ENCODE results near the gene FZD8. TPM values are rescaled to one million over a fixed set of nuclear protein-coding genes. Genes with fewer than 3 reads are reported as not detected.
"Not testable (repeated sequence)": the region's sequence is repeated elsewhere in the genome, so short reads cannot be mapped to it uniquely, and the experiment has no call there.

FZD8 gene, protein sequence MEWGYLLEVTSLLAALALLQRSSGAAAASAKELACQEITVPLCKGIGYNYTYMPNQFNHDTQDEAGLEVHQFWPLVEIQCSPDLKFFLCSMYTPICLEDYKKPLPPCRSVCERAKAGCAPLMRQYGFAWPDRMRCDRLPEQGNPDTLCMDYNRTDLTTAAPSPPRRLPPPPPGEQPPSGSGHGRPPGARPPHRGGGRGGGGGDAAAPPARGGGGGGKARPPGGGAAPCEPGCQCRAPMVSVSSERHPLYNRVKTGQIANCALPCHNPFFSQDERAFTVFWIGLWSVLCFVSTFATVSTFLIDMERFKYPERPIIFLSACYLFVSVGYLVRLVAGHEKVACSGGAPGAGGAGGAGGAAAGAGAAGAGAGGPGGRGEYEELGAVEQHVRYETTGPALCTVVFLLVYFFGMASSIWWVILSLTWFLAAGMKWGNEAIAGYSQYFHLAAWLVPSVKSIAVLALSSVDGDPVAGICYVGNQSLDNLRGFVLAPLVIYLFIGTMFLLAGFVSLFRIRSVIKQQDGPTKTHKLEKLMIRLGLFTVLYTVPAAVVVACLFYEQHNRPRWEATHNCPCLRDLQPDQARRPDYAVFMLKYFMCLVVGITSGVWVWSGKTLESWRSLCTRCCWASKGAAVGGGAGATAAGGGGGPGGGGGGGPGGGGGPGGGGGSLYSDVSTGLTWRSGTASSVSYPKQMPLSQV
- total RNA-seq, result 14.5 to 16.5 TPM (median 16.4 TPM) in 3 replicates

DNA sequence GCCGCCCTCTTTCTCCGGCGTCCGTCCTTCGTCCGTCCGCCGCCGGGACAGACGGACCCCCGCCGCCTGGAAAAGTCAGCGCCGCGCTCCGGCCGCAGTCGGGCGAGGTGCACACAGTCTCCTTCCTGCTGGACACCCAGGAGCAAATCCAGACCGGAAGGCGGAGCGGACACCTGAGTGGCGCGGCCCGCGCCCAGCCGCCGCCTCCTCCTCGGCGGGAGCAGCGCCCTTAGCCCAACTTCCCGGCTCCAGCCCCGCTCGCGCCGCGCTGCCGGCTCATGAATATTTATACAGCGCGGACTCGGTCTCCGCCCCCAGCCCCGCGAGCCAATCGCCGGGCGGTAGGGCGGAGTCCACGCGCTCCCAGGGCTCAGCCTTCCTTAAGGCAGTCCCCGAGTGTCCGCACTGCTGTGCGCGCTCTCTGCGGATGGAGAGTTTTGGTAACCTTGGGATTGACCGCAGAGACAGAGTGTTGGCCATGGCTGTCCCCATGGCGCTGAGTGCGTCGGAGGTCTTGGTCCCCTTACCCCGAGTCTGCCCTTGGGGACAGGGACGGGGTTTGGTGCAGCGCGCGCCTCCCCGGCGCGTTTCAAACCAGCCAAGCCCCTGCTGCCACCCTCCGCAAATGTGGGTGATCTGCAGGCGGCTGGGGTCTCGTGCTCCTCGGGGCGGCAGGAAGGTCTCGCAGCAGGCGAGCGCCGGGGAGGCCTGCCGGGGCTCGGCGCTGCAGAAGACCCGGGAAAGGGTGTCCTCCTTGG is at the start of gene FZD8:
TSS of gene FZD8 (minus strand) at position 262 of the 758 bp plus-strand sequence. CDS start 867 bp downstream, outside the sequence.
- Mint-ChIP-seq H3K9me3 (peaks cover 1% of the 10 kb centered on the region), H3K4me1 (peaks cover 39% of the 10 kb centered on the region), H3K4me3 (peak within 1 kb of the TSS; percentile 86), H3K36me3 (no peaks in the 10 kb centered on the region), H3K27ac (peak within 1 kb of the TSS; percentile 30), H3K27me3 (ENCODE audit: low read depth) (peaks cover 50% of the 10 kb centered on the region)
- peak; percentile 80 to 93 for DNase-seq (ENCODE audit: low spot score in 2 of 2, unreplicated experiment in 2 of 2)
- TF ChIP-seq, protein P1, sequence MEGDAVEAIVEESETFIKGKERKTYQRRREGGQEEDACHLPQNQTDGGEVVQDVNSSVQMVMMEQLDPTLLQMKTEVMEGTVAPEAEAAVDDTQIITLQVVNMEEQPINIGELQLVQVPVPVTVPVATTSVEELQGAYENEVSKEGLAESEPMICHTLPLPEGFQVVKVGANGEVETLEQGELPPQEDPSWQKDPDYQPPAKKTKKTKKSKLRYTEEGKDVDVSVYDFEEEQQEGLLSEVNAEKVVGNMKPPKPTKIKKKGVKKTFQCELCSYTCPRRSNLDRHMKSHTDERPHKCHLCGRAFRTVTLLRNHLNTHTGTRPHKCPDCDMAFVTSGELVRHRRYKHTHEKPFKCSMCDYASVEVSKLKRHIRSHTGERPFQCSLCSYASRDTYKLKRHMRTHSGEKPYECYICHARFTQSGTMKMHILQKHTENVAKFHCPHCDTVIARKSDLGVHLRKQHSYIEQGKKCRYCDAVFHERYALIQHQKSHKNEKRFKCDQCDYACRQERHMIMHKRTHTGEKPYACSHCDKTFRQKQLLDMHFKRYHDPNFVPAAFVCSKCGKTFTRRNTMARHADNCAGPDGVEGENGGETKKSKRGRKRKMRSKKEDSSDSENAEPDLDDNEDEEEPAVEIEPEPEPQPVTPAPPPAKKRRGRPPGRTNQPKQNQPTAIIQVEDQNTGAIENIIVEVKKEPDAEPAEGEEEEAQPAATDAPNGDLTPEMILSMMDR (IDR thresholded peaks at IDR 0.05; ENCODE audit: unreplicated experiment), result peak; percentile 51

DNA sequence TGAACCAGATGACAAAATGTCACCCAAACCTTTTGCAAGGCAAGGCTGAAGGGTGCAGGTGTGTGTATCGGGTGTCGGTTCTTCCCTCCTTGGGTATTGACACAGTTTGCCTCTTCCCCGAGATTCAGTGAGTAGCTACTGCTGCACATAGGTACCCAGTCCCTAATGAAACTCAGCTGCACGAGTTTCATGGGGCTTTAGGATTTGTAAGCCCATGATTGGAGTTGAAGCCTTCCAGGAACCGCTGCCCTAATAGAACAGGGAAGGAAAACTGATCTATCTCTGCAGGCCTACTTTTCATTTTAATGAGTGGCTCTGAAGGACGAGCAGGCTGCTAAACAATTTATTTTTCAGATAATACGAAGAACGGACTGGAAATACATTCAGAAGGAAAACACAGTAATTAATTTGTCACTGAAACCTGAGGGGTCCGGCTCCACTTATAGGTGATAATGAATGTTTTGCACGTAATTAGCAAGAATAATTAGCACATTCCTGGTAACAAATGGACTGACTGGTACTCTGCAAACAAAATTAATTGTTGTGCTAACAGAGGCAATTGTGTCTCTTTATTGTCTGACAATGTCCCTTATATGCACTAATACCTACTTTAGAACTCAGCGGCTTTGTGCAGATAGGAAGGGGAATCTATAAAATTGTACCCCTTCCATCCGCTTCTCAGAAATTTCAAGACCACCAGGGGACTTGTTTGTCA is 49.6 kb upstream of the FZD8 start:
- Mint-ChIP-seq H3K9me3 (no peaks in the 10 kb centered on the region), H3K27ac (no peak overlapping the region), H3K27me3 (ENCODE audit: low read depth) (peaks cover 59% of the 10 kb centered on the region), H3K36me3 (no peaks in the 10 kb centered on the region), H3K4me3 (no peak overlapping the region), H3K4me1 (peaks cover 9% of the 10 kb centered on the region)
- no peak for DNase-seq (ENCODE audit: low spot score in 2 of 2, unreplicated experiment in 2 of 2)
- TF ChIP-seq, protein P1 (IDR thresholded peaks at IDR 0.05; ENCODE audit: unreplicated experiment), result no peak

DNA sequence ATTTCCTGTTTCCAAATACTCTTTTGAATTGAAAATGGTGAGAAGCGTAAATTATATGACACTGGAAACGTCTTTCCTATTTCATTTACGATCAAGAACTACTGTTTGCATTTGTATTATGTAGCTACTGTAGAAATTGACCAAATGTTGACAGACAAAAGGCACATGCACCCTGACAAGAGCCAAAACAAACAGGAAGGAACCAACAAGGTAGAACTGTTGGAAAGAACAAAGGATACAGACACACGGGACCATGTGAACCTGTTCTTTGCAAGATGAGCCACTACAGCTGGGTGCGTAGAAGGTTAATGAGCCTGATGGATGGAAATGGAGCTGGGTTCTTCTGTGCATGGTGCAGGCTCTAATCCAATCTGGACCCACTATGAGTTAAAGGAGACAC is 48.4 kb upstream of the FZD8 start:
- Mint-ChIP-seq H3K27me3 (ENCODE audit: low read depth) (peaks cover 53% of the 10 kb centered on the region), H3K4me3 (no peak overlapping the region), H3K4me1 (peaks cover 5% of the 10 kb centered on the region), H3K9me3 (no peaks in the 10 kb centered on the region), H3K36me3 (no peaks in the 10 kb centered on the region), H3K27ac (no peak overlapping the region)
- DNase-seq (ENCODE audit: low spot score in 2 of 2, unreplicated experiment in 2 of 2), result no peak
- TF ChIP-seq, protein P1 (IDR thresholded peaks at IDR 0.05; ENCODE audit: unreplicated experiment), result no peak

DNA sequence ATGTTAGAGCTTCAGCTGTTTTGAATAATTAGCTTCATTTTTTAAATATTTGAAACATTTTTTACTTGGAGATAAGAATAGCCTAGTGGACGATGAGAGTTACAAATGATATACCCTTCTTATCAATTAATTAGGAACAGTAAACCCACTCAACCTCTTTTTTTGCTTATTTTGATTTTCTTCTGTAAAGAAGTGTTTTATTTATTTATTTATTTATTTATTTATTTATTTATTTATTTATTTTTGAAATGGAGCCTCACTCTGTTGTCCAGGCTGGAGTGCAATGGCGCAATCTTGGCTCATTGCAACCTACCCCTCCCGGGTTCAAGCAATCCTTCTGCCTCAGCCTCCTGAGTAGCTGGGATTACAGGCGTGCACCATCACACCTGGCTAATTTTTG is 43.8 kb upstream of the FZD8 start:
- peaks cover 12% of the 10 kb centered on the region for H3K4me1 Mint-ChIP-seq
- H3K4me3 Mint-ChIP-seq; H3K27ac Mint-ChIP-seq; DNase-seq (ENCODE audit: low spot score in 2 of 2, unreplicated experiment in 2 of 2); H3K36me3 Mint-ChIP-seq; H3K9me3 Mint-ChIP-seq: not testable (repeated sequence)
- H3K27me3 Mint-ChIP-seq (ENCODE audit: low read depth), result peaks cover 14% of the 10 kb centered on the region

DNA sequence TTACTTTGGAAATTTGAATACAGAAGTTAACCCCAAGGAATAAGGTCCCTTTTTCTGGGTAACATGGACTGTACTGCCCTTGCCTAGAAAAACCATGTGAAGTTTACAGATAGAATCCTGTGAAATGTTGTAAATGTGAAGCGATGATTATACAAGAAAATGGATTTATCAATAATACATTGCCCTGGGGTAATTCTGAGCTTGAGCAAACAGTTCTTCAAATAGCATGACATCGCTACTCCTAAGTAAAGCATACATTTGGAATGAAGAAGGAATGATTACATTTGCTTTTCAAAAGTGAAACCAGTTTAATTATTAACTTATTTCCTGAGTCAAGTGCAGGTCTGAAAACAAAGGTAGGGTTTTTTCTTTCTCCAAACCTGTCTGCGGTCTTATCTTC is 43.3 kb upstream of the FZD8 start:
- no peaks in the 10 kb centered on the region for H3K36me3 Mint-ChIP-seq
- TF ChIP-seq, protein P1 (IDR thresholded peaks at IDR 0.05; ENCODE audit: unreplicated experiment), result no peak
- H3K4me3 Mint-ChIP-seq, result no peak overlapping the region
- H3K27ac Mint-ChIP-seq, result peak overlapping the region; percentile 19
- H3K4me1 Mint-ChIP-seq, result peaks cover 12% of the 10 kb centered on the region
- no peaks in the 10 kb centered on the region for H3K9me3 Mint-ChIP-seq
- H3K27me3 Mint-ChIP-seq (ENCODE audit: low read depth), result peaks cover 9% of the 10 kb centered on the region
- DNase-seq (ENCODE audit: low spot score in 2 of 2, unreplicated experiment in 2 of 2), result no peak

Measured in mesothelial cell of epicardium (in vitro differentiated cells).